GM18502 (cell line): Measurements from ENCODE around the gene ALG12.

Experiments used
- ATAC-seq: cut with Tn5 transposase; IDR thresholded peaks from one replicate; pipeline ENCODE4 v1.9.1; 2021; ENCODE audit warnings: mild to moderate bottlenecking; ENCODE audit not compliant: unreplicated experiment, poor library complexity

The ALG12 gene

DNA sequence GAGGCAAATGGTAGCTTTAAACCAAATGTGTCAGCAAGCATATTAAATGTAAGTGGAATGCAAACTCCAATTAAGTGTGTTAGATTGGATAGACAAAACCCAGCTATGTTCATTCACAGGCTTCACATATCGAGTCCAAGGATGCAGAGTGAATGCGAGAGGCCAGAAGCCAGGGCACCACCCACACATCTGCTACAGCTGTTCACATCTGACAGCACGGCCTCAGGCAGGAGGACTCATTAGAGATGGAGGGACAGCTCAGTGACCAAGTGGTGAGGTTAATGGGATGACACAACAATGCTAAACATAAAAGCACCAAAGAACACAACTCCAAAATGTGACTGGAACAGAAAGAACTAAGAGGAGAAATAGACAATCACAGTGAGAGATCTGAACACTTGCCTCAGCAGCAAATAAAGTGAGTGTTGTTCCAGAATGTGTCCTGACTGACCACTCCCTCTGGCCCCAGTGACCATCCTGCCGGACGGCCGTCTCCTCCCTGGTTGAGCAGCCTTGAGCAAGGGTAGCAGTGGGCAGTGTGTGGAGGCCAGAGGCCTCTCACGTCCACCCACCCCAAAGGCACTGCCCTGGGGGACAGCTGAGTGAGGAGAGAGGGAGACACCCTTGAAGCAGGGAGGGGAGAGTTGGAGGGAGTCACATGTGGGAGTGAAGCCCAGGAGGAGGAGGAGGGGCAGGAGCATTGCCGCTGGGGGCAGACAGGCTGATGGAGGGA lies 23.8 kb downstream of the ALG12 start:
- no peak for ATAC-seq

- ATAC-seq = no peak
These were observed 25.2 kb downstream of the ALG12 start for GRCh38 chr22:49893025-49893424.

DNA sequence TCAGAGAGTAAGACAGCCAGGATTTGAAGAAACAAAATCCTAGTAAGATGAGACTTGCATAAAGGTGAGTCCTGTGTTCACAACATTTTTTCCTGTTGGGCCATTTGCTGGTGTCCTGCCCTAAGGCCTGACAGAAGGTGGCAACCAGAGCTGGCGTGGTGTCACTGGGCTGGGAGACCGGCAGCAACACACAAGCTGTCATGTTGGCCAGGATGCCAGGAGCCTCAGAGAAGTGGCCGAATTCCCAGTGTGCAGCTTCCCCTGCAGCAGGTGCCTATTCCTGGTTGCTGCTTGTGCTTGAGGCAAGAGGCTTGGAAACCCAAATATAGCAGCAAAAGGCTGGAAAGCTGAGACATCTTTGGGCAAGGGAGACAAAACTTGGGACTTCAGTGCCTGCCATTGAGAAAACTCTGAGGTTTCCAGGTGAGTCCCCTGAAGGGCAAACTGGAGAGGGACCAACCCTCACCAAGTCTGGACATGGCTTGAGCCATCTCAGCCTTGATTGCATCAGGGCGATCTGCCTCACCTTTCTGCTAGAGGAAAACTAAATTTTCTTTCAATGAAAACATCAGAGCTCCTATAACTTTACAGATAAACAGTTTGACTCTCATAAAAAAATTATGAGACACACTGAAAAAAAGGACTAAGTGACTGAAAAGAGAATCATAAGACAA lies 25.9 kb downstream of the ALG12 start:
- ATAC-seq = no peak

DNA sequence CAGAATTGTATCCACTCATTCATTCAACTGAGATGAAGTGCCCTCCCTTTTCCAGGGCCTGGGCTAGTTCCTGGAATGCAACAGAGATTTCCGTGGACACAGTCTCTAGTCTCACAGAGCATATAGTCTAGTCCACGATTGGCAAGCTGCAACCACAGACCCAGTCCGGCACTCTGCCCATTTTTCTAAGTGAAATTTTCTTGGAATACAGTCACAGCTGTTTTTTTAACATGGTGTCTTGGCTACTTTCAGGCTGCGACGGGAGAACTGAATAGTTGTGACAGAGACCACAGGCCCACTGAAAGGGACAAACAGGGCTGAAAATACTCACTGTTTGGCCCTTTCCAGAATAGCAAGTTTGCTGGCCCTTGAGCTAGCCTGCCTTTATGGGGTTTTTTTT lies 29.2 kb downstream of the ALG12 start:
- ATAC-seq = no peak

- no peak for ATAC-seq
These were observed 30.5 kb downstream of the ALG12 start for GRCh38 chr22:49887702-49888101.

DNA sequence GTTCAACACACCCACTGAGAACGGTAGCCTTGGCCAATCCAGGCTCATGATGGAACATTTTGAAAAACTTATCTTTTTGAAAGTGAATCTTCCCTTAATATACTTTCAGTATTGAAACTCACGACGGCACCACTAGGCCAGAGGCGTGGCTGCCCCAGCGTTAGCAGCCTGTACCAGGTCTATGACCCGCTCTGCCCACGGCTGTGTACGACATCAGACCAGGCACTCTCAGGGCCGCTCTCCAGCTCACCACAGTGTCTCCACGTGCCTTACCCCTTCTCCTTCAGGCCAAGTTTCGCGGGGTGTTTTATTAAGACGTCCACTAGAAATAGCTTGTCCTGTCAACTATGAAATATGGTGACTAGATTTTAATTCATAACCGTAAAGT lies 31.2 kb downstream of the ALG12 start:
- no peak for ATAC-seq

DNA sequence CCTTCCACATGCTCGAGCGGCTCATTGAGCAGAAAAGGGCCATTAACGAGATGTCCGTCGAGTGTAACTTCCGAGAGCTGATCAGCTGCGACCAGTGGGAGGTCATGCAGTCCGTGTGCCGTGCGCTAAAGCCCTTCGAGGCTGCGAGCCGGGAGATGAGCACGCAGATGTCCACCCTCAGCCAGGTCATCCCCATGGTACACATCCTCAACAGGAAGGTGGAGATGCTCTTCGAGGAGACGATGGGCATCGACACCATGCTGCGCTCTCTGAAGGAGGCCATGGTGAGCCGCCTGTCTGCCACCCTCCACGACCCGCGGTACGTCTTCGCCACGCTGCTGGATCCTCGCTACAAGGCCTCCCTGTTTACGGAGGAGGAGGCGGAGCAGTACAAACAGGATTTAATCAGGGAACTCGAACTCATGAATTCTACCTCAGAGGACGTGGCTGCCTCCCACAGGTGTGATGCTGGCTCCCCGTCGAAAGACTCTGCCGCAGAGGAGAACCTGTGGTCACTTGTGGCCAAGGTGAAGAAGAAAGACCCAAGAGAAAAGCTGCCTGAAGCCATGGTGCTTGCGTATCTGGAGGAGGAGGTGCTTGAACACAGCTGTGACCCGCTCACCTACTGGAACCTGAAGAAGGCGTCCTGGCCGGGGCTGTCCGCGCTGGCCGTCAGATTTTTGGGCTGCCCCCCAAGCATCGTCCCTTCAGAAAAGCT lies 31.7 kb downstream of the ALG12 start:
- no peak for ATAC-seq

- ATAC-seq = no peak
These were observed 32.4 kb downstream of the ALG12 start for GRCh38 chr22:49885881-49886280.

DNA sequence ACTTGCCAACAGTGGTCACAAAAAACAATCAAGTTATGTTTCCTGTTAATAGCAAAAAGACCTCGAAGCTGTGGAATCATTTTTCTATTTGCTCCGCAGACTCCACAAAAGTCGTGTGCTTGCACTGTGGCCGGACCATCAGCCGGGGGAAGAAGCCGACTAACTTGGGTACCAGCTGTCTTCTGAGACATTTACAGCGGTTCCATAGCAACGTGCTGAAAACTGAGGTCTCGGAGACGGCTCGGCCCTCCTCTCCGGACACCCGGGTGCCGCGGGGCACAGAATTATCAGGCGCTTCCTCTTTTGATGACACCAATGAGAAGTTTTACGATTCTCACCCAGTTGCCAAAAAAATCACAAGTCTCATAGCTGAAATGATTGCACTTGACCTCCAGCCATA lies 33.0 kb downstream of the ALG12 start:
- ATAC-seq = no peak

DNA sequence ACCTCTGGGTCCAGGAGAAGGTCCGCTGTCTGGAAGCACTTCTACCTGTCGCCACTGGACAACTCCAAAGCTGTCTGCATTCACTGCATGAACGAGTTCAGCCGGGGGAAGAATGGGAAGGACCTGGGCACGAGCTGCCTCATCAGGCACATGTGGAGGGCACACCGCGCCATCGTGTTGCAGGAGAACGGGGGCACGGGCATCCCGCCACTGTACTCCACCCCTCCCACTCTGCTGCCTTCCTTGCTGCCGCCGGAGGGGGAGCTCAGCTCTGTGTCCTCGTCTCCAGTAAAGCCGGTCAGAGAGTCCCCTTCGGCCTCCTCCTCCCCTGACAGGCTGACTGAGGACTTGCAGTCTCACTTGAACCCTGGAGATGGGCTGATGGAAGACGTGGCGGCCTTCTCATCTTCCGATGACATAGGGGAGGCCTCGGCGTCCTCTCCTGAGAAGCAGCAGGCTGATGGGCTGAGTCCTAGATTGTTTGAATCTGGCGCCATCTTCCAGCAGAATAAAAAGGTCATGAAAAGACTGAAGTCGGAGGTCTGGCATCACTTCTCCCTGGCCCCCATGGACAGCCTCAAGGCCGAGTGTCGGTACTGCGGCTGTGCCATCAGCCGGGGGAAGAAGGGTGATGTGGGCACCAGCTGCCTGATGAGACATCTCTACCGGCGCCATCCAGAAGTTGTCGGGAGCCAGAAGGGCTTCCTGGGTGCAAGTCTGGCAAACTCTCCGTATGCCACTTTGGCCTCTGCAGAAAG lies 33.6 kb downstream of the ALG12 start:
- no peak for ATAC-seq

DNA sequence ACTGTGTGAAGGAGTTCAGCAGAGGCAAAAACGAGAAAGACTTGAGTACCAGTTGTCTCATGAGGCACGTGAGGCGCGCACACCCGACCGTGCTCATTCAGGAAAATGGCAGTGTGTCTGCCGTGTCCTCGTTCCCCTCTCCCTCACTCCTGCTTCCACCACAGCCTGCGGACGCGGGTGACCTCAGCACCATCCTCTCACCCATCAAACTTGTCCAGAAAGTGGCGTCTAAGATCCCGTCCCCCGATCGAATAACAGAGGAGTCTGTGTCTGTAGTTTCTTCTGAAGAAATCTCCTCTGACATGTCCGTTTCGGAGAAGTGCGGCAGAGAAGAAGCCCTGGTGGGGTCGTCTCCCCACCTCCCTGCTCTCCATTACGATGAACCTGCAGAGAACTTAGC lies 34.2 kb downstream of the ALG12 start:
- no peak for ATAC-seq

DNA sequence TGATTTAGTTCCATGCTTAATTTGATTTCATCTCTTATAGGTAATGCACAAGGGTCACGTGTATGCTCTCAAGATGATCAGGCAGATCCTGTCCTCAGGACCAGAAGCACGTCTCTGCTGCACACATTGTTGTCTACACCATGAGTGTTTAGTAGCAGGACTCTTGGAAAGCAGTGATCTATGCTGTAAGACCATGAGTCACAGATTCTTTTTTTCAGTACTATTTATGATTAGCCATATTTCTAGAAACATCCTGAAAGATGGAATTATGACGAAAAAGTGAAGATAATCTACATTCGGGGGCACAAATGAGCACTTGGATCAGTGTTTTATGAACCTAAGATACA lies 35.0 kb downstream of the ALG12 start:
- no peak for ATAC-seq

GRCh38 chr22:49882519-49883293 lies 35.5 kb downstream of the ALG12 start:
- no peak for ATAC-seq

GRCh38 chr22:49881856-49882255 lies 36.4 kb downstream of the ALG12 start:
- no peak for ATAC-seq

DNA sequence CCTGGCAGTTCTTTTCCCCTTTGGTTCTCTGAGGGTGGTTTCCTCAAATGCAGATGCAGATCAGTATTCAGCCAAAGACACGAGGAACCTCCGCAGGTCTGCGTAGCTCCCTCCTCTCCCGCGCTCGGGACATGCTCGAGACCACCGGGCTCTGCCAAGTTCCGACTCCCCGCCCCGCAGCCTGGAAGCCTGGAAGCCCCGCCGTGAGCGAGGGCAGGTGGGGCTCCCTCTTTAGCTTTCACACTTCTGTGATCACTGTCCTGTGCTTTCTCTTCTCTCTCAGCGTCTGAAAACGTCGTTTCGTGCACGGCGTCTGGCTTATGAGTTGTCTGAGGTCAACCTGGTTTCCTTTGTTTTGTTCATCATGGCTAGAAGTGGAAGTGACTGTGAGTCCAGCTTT lies 38.0 kb downstream of the ALG12 start:
- peak; percentile 46 for ATAC-seq

DNA sequence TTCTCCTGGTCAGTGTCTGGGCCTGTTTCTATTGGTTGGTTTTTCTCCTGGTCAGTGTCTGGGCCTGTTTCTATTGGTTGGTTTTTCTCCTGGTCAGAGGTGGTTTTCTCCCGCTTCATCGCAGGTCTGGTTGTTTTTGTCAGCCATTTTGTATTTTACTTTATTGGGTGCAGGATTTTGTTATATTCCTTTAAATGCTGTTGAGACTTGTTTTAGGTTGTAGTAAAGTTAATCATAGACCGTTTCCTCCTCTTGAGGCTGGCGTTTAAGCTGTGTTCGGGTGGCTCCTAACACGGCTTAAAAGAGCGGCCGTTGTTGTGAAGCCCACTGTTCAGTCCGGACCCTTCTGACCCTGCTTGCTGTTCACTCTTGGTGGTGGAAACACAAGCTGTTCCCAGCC lies 38.4 kb downstream of the ALG12 start:
- no peak for ATAC-seq

DNA sequence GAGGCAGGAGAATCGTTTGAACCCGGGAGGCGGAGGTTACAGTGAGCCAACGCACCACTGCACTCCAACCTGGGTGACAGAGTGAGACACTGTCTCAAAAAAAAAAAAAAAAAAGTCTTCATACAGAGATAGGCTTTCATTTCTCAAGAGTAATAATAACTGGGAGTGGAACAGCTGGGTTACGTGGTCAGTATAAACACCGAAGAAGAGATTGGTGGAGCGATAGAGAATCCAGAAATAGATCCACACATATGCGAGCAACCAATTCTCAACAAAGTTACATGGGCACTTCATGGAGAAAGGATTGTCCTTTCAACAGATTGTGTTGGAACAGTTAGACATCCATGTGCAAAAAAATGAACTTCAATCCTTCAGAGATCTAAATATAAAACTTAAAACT lies 40.0 kb downstream of the ALG12 start:
- no peak for ATAC-seq

DNA sequence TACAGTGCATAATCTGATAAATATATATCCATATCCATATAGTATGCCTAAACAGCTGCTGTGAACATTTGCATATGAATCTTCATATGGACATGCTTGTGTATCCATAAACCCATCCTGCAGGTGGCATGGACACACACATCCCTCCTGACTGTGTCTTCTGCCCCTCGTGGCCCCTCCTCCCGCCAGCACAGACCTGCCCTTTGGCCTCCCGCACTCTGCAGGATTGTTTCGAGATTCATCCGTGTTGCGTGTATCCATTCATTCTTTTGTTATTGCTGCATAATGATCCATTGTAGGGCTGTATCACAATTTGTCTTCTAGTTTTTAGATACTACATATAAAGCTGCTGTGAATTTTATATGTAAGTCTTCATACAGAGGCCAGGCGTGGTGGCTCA lies 40.6 kb downstream of the ALG12 start:
- no peak for ATAC-seq

DNA sequence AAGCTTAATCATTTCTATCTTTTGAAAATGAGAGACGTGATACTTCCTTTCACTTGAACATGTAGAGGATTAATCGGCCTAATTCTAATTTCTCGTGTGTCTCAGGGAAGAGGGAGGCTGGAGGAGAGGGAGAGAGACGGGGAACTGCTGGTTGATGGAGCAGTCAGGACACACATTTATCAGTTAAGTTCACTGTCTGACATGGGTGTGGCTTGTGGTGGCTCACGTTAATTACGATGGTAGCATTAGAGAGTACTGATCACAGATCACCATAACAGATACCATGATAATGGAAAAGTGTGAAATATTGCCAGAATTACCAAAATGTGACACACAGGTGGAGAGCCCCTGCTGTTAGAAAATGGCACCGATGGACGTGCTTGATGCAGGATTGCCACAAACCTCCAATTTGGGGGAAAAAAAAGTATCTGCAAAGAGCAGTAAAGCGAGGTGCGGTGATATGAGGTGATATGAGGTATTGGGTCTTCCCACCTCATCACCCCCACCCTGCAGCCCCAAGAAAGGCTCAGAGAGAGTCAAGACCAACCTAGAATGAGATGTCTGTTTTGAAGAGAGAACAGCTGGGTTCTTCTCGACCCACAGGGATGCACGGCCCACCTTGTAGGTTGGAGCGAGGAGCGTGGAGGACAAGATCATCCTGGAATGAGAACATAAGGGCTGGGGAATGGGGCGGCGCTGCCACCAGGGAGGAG lies 44.9 kb downstream of the ALG12 start:
- ATAC-seq = no peak

- no peak for ATAC-seq
These were observed 45.9 kb downstream of the ALG12 start for GRCh38 chr22:49872347-49872746.
